ENCODE results near the gene TAS2R1.
A peak's percentile ranks its signal among the peaks of the same experiment; 100 is the strongest.

GRCh38 chr5:9619331-9620092, 10.6 kb downstream of the TAS2R1 start:
- TF ChIP-seq GATA2 (IDR thresholded peaks at IDR 0.05; ENCODE audit: low read depth, low read length) (0 out of 2 replicates have a peak, but pooled peaks have one; percentile 24), GATA3 (IDR thresholded peaks at IDR 0.05; ENCODE audit: low read depth, low read length) (no peak)

Data from SH-SY5Y (cell line).